Nephron (organoid): ENCODE data around the gene PTGER2.

ENCODE experiments used
- H3K27ac Mint-ChIP-seq, 3 experiments: 2 replicates each; pipeline ENCODE4 v1.8.0; 2020; ENCODE audit warnings: mixed read lengths in 3 of 3, mild to moderate bottlenecking in 2 of 3, moderate library complexity in 1 of 3
- H3K27me3 Mint-ChIP-seq: 2 replicates; pipeline ENCODE4 v1.8.0; 2021; ENCODE audit warnings: low read depth, mild to moderate bottlenecking, moderate library complexity, mixed read lengths
- H3K36me3 Mint-ChIP-seq: 2 replicates; pipeline ENCODE4 v1.8.0; 2020; ENCODE audit warnings: low read depth, mixed read lengths
- H3K4me1 Mint-ChIP-seq: 2 replicates; pipeline ENCODE4 v1.8.0; 2020; ENCODE audit warnings: mixed read lengths
- H3K4me3 Mint-ChIP-seq, 3 experiments: 2 replicates each; pipeline ENCODE4 v1.8.0; 2020; ENCODE audit warnings: mild to moderate bottlenecking in 3 of 3, mixed read lengths in 3 of 3, moderate library complexity in 2 of 3
- H3K9me3 Mint-ChIP-seq: 2 replicates; pipeline ENCODE4 v1.8.0; 2020; ENCODE audit warnings: mixed read lengths
- TF ChIP-seq, protein P1 (sequence below), 3 experiments: fragments of 200-600 bp; sonication (generic); IDR thresholded peaks; one replicate each; pipeline ENCODE4 v1.5.0; 2021; ENCODE audit warnings: antibody characterized with exemption in 3 of 3; ENCODE audit not compliant: unreplicated experiment in 3 of 3

Gene PTGER2

GRCh38 chr14:52310541-52310940 is 3.6 kb upstream of the PTGER2 start:
- Mint-ChIP-seq H3K36me3 (no peaks in the 10 kb centered on the region), H3K27me3 (peaks cover 35% of the 10 kb centered on the region), H3K27ac (peak overlapping the region in 1 of 3 experiments; percentile 91), H3K4me1 (peaks cover 37% of the 10 kb centered on the region), H3K4me3 (no peak overlapping the region), H3K9me3 (no peaks in the 10 kb centered on the region)
- TF ChIP-seq, protein P1, sequence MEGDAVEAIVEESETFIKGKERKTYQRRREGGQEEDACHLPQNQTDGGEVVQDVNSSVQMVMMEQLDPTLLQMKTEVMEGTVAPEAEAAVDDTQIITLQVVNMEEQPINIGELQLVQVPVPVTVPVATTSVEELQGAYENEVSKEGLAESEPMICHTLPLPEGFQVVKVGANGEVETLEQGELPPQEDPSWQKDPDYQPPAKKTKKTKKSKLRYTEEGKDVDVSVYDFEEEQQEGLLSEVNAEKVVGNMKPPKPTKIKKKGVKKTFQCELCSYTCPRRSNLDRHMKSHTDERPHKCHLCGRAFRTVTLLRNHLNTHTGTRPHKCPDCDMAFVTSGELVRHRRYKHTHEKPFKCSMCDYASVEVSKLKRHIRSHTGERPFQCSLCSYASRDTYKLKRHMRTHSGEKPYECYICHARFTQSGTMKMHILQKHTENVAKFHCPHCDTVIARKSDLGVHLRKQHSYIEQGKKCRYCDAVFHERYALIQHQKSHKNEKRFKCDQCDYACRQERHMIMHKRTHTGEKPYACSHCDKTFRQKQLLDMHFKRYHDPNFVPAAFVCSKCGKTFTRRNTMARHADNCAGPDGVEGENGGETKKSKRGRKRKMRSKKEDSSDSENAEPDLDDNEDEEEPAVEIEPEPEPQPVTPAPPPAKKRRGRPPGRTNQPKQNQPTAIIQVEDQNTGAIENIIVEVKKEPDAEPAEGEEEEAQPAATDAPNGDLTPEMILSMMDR (IDR thresholded peaks at IDR 0.05; ENCODE audit: unreplicated experiment in 3 of 3), result no peak

- Mint-ChIP-seq H3K36me3 (no peaks in the 10 kb centered on the region), H3K4me1 (peaks cover 37% of the 10 kb centered on the region), H3K27ac (peak overlapping the region; percentile 91 to 93 (median 91)), H3K4me3 (peak overlapping the region; percentile 85 to 90 (median 89)), H3K27me3 (peaks cover 54% of the 10 kb centered on the region), H3K9me3 (no peaks in the 10 kb centered on the region)
- TF ChIP-seq, protein P1 (IDR thresholded peaks at IDR 0.05; ENCODE audit: unreplicated experiment in 3 of 3), result no peak
Measured at GRCh38 chr14:52312931-52313355, 1.2 kb upstream of the PTGER2 start.

GRCh38 chr14:52313462-52313861 is 650 bp upstream of the PTGER2 start:
- no peaks in the 10 kb centered on the region for H3K9me3 Mint-ChIP-seq
- TF ChIP-seq, protein P1 (IDR thresholded peaks at IDR 0.05; ENCODE audit: unreplicated experiment in 3 of 3), result no peak
- no peaks in the 10 kb centered on the region for H3K36me3 Mint-ChIP-seq
- H3K4me3 Mint-ChIP-seq, result peak overlapping the region; percentile 85 to 90 (median 89)
- peak overlapping the region; percentile 91 to 93 (median 91) for H3K27ac Mint-ChIP-seq
- peaks cover 53% of the 10 kb centered on the region for H3K27me3 Mint-ChIP-seq
- H3K4me1 Mint-ChIP-seq, result peaks cover 37% of the 10 kb centered on the region

GRCh38 chr14:52314595-52315354 is 663 bp downstream of the PTGER2 start:
- H3K9me3 Mint-ChIP-seq, result no peaks in the 10 kb centered on the region
- H3K27me3 Mint-ChIP-seq, result peaks cover 53% of the 10 kb centered on the region
- peak overlapping the region; percentile 61 to 81 (median 70) for H3K27ac Mint-ChIP-seq
- TF ChIP-seq, protein P1 (IDR thresholded peaks at IDR 0.05; ENCODE audit: unreplicated experiment in 3 of 3), result no peak
- peaks cover 37% of the 10 kb centered on the region for H3K4me1 Mint-ChIP-seq
- peaks cover under 1% of the 10 kb centered on the region for H3K36me3 Mint-ChIP-seq
- H3K4me3 Mint-ChIP-seq, result peak overlapping the region; percentile 89 to 93 (median 90)

GRCh38 chr14:52315355-52315718 is 1.2 kb downstream of the PTGER2 start:
- Mint-ChIP-seq H3K9me3 (no peaks in the 10 kb centered on the region), H3K36me3 (peaks cover 4% of the 10 kb centered on the region), H3K27me3 (peaks cover 53% of the 10 kb centered on the region), H3K27ac (peak overlapping the region; percentile 61 to 81 (median 70)), H3K4me3 (peak overlapping the region; percentile 89 to 93 (median 90)), H3K4me1 (peaks cover 37% of the 10 kb centered on the region)
- TF ChIP-seq, protein P1 (IDR thresholded peaks at IDR 0.05; ENCODE audit: unreplicated experiment in 3 of 3), result no peak

GRCh38 chr14:52318062-52318461 is 4.0 kb downstream of the PTGER2 start:
- H3K27me3 Mint-ChIP-seq, result peaks cover 45% of the 10 kb centered on the region
- peak overlapping the region in 1 of 3 experiments; percentile 53 for H3K4me3 Mint-ChIP-seq
- H3K4me1 Mint-ChIP-seq, result peaks cover 14% of the 10 kb centered on the region

More at GRCh38 chr14:52318062-52318461, 4.0 kb downstream of the PTGER2 start:
- Mint-ChIP-seq H3K9me3 (peaks cover 24% of the 10 kb centered on the region), H3K36me3 (peaks cover 23% of the 10 kb centered on the region), H3K27ac (no peak overlapping the region)
- TF ChIP-seq, protein P1 (IDR thresholded peaks at IDR 0.05; ENCODE audit: unreplicated experiment in 3 of 3), result no peak
